T-helper 1 cell treated with Interleukin-12 subunit alpha and Interleukin-12 subunit beta and Interleukin-4 antibody, amounts not matched to agents 30 ng/mL and 1 ng/mL, for 36 hours (primary cell): Measurements from ENCODE around the gene NEB. TPM values are rescaled to one million over a fixed set of nuclear protein-coding genes. Genes with fewer than 3 reads are reported as not detected.
"Not testable (repeated sequence)": the region's sequence is repeated elsewhere in the genome, so short reads cannot be mapped to it uniquely, and the experiment has no call there.

Source experiments
- intact Hi-C: fragments of 100-400 bp; cut with micrococcal nuclease; formaldehyde crosslinking; loops from one replicate; pipeline ENCODE4 v1.15.1; 2024
- total RNA-seq: library from RNA; stranded (reverse); gene quantifications from 2 replicates; pipeline ENCODE4 v1.2.3, GENCODE V29; 2022

Gene NEB
- total RNA-seq, 1 donor from 2014 or later: 0.42 TPM

DNA sequence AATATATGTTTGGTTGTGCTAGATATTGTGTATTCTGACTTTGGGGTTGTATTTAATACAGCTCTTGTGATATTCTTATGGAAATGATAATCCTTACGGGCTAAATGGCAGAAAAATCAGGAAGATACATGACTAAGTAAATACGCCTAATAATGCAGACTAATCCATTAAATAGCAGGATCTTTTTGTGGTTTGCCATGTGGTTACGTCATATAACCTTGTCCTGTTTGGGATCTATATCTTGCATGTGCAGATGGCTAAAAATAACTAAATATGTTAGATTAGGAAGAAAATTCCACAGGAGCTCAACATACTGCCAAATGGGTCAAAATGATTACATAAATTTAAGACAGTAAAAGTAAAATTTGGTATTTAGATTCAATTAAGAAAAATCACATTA, 83.0 kb downstream of the NEB start:
- intact Hi-C loops: no loop called here

DNA sequence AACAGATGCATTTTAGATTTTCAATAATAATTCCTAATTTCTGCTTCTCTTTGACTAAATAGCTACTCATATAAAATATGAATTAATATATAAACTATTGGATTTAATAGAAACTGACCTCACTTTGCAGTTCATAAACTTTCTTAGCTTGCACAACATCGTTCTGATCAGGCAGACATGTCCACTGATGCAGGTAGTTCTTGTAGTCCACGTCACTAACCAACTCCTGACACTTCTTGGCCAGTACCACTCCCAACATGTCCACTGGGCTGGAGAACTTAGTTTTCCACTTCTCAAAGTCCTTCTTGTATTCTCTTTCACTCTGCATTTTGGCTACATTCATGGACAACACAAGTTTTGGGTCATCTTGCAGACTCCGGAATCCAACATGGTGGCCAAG, 83.8 kb downstream of the NEB start:
- intact Hi-C loops: no loop called here

DNA sequence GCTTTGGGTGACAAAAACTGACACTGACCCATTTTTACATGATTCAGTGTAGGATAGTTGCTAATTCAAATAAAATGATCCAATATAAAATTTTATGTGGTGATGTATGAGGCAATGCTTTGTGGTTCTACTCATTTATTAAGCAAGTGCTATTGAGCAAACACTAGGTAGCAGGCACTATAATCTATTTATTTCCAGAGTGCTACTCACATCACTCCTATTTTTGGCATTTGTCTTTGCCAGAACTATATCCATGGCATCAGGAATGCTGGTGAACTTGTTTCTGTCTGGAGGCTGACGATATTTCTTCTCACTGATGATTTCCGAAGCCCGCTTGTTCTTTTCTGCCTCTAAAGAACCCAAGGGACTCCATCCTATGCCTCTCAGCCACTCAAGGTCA, 84.3 kb downstream of the NEB start:
- intact Hi-C loops: no loop called here

DNA sequence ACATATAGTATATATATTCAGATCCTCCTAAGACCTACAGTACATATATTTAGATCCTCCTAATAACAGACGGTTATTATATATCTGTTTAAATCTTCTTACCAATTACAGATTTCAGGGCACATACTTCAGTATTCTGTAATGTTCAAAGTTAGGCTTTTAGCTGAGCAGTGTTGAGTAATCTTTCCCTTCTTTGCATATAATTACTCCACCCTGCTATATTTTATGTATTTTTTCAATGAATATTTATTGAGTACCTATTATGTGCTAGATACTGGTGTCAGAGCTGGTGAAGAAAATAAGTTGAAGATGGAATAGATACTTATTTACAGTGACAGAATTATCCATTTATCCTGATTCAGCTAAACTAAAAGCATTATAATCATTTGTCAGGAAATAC, 84.9 kb downstream of the NEB start:
- intact Hi-C loops: no loop called here

DNA sequence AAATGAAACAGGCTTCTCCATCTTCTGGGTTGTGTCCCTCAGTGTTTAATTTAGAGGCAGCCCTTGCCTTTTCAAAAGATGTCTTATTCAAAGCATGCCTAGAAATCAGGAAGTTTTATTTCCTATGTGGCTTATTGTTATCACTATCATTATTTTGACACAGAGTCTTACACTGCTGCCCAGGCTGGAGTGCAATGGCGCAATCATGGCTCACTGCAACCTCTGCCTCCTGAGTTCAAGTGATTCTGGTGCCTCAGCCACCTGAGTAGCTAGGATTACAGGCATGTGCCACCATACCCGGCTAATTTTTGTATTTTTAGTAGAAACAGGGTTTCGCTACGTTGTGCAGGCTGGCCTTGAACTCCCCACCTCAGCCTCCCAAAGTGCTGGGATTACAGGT, 87.8 kb downstream of the NEB start:
- intact Hi-C loops: not testable (repeated sequence)

DNA sequence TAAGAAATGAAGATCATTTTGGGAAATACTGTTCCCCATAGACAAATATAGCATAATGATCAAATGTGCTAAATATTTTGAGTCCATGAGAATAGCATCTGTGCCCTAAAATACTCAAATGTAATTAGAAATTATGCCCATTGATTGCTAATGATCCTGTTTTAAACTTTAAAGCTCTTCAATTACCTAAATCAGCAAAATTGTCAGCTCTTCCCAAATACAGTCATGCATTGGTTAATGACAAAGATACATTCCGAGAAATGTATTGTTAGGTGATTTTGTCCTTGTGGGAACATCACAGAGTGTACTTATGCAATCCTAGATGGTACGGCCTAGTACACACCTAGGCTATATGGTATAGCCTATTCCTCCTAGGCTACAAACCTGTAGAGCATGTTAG, 89.7 kb downstream of the NEB start:
- intact Hi-C loops: no loop called here

DNA sequence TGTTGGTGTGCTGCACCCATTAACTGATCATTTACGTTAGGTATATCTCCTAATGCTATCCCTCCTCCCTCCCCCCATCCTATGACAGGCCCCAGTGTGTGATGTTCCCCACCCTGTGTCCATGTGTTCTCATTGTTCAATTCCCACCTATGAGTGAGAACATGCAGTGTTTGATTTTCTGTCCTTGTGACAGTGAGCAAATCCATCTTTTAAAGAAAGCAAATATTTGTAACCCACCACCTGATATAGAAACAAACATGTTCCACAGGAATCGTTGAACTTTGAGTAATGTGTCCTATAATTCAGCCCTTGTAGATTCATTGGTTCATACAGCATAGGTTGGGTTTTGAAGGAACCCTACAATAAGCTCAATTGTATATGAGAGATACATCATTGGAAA, 92.4 kb downstream of the NEB start:
- intact Hi-C loops: not testable (repeated sequence)

DNA sequence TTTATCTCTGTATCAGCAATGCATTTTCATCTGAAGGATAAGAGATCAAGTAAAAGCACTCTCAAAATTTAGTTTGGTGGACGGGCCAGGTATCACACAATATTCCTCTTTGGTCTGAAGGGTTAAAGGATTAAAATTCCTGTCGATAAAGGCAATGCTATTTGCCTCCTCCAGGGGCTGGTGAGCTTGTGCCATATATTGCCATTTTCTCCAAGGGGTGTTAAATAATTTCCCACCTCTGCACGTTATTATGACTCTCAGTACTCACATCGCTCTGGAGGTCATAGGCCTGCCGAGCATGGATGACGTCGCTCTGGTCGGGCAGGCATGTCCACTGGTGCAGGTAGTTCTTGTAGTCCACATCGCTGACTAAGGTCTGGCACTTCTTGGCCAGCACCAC, 94.2 kb downstream of the NEB start:
- intact Hi-C loops: no loop called here

DNA sequence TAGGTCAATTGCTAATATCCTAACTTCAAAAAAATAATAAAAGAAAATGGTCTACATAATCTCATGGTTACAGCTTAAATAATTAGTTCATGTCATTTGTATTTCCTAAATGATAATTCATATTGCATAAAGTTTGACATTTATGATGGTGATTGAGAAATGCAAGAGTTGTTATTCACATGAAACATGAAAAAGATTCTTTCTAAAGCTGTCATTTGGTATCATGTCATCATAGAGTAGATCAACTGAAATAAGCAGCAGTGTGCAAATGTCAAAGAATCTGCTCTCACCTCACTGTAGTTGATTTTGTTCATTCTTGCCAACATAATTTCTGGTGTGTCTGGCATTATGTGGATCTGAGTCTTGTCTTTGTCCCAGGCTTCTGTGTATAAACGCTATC, 95.3 kb downstream of the NEB start:
- intact Hi-C loops: loop anchor here (5.0 to 10.0 kb wide), 4 partner anchors 352 to 1614 kb away; partner anchors contain the start of genes ARL6IP6, NMI and PRPF40A

DNA sequence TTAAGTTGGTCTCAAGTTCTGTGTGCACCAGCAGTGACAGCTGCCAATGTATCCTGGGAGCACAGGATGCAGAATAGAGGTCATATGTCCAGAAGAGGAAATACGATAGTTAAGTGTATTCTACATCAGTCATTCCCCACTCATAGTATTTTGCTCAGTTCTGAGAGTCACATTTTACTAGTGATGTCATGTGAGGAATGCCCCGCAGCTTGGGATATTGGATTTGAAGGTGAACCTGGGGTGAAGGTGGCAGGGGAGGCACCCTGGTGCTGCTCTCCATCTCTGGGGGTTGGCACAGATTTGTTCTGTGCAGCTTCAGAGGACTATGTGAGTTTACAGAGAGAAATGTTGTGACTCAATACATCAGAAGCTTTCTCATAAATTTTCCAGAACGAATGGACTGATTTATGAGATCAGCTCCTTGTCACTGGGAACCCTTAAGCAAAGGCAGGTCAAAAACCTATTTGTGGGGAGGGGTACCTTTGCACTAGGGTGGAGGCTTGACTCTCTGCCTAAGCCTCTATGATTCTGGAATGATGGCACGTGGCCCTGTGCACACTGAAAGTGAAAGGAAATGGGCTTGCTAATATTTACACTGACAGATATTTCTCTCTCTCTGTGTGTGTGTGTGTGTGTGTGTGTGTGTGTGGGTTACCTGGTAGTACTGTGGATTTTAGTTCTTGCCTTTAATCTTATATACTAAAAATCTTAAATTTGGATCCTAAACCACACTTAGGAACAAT, 95.9 kb downstream of the NEB start:
- intact Hi-C loops: loop anchor here (5.0 to 10.0 kb wide), 4 partner anchors 351 to 1614 kb away; partner anchors contain the start of genes ARL6IP6, NMI and PRPF40A

DNA sequence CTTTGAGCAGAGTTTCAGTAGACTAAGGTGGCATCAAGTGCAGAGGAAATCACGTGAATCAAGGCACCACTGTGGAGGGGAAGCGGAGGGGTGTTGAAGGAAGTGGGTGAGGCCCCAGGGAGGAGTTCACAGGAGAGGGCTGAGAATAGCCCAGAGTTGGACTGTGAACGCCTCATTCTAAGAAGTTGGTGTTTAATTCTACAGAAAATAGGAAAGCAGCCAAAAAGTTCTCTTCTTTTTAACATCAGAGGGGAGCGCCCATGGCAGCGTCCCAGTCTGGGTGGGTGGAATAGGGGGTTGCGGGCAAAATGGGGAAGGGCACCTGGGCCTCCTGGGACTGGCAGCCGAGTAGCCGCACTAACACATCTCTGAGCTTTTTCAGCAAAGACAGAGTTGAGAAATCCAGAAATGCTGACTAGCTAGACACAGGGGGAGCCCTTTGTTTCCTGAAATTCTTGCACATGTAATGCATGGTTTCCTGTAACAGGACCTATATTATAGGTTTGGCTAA, 97.0 kb downstream of the NEB start:
- intact Hi-C loops: loop anchor here (1.0 to 10.0 kb wide), 7 partner anchors 22 to 1613 kb away; partner anchors contain the start of genes ARL5A, ARL6IP6, NMI and PRPF40A

DNA sequence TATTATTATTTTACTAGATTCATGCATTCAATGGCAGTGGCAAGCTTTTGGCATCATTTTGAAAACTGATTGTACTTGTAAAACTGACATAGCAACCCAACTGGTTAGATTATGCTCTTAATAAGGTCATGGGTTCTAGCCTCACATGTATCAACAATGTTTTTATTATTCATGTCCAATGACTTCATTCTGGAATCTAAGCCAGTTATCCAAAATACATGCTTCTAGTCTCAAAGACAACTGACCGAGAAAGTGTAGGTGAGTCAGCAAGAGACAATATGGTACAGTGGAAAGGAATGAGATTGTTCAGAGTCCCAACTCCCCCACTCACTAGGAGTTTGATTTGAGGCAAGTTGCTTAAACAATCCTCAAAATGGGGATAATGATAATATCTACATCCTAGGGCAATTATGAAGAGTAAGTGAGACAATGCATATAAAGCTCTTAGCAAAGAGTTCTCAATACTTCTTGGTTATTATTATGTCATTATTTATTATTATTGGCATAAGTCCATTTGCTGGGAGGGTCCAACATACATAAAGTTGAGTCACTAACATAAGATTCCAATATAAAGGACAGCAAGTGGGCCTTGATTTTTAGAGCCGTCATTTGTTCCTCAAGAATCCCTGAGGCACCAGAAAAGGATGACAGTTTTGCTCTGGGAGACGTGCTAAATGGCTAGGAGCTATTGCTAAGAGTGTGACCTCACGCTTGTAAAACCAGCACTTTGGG, 99.4 kb downstream of the NEB start:
- intact Hi-C loops: loop anchor here (5.0 to 10.0 kb wide), 5 partner anchors 172 to 1610 kb away; partner anchors contain the start of genes ARL6IP6, NMI and PRPF40A

DNA sequence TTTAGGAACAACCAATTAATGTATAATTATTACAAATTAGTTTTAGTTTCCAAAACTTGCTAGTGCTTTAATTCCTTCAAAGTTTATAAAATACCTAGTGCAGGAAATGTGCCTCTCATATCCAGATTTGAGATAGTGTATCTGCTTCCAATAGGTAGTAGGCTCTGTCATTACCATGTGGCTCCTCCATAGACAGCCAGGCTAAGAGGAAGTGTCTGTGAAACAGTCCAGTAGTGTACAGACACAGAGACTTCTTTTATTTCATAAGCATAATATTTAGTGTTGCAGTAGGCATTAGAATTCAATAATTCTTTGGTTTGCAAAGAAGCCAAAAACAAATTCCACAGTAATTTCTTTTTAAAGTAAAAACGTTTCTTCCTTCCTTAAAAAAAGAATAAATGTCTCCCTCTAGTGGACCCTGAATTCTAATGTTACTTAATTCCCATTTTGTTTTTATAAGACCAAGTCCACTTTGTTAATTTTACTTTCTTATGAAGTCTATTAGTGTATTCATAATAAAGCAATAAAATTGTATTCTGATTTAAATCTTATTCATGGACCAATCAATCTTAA, 101.2 kb downstream of the NEB start:
- intact Hi-C loops: loop anchor here (5.0 to 10.0 kb wide), 2 partner anchors 174 to 1608 kb away; no protein-coding TSS in a partner anchor

DNA sequence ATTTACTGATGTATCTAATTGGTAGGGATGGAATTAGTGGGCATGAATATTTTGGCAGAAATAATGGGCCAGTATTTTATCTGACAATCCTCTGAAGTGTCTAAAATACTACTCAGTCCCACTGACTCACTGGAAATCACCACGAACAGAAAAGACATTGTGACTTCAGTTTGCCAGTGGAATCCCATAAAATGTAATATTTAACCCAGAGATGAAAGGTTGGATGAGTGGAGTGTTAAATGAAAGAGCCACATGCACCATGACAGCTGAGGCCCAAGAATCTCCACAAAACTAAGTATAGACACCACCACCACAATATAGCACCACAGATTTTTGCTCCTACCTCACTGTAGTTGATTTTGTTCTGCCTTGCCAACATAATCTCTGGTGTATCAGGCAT, 103.9 kb downstream of the NEB start:
- intact Hi-C loops: loop anchor here (5.0 to 10.0 kb wide), 2 partner anchors 177 to 1606 kb away; no protein-coding TSS in a partner anchor

DNA sequence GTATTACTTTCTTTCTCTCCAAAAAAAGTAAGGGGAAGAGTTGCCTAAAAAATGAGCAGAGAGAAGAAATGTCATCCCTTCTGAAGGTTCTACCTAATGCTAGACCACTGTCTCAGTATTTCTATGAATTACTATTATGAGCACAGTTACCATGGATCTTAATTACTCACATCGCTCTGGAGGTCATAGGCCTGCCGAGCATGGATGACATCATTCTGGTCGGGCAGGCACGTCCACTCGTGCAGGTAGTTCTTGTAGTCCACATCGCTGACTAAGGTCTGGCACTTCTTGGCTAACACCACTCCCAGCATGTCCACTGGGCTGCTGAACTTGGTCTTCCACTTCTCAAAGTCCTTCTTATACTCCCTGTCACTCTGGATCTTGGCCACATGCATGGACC, 106.9 kb downstream of the NEB start:
- intact Hi-C loops: no loop called here

DNA sequence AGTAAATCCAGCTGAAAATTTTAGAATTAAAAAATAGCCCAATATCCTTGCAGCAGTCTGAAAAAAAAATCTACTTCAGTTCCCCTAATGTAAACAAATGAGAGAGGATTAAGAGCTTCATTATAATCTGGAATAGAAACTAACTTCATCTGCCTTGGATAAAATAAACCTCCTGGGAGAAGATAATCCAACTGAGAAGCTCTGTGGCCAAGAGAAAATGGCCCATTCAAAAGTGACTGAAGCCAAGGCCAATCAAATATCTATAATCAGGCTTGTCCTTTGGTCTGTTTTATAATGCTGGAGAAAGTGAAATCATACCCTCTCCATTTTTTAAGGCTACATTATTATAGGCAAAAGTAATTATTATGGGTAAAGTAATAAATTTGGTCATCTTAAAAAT, 110.0 kb downstream of the NEB start:
- intact Hi-C loops: no loop called here

DNA sequence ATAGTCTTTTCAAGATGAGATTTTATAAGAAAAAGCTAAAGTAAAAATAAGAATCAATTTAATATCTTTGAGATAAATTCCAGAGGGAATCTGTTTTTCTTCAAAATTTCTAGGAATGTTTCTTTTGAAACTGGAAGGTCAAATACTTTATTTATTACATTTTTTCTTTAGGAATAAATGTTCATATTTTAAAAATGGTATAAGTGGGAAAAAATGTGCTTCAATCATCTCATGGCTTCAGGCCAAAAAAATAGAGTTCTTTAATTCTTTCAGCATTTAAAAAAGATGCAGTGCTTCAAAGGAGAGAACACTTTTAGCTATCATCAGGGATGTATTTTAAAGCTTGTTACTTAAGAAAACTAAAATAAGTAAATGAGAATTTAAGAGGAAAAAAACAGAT, 110.6 kb downstream of the NEB start:
- intact Hi-C loops: no loop called here

DNA sequence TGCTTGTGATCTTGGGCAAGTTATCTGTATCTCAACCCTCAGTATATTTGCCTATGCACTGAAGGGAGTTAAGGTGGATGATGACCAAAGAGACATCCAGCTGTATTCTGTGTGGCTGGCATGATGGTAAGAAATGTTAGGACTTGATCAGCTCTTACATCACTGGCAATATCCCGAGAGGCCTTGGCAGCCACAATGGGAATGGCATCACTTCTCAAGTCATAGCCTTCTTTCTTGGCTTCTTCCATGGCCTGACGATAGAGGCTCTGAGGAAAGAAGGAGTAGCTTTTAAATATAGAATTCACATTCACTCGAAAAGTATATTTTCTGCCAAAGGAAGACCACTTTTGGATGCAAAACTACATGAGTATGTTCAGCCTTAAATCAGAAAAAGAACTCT, 113.5 kb downstream of the NEB start:
- intact Hi-C loops: no loop called here

DNA sequence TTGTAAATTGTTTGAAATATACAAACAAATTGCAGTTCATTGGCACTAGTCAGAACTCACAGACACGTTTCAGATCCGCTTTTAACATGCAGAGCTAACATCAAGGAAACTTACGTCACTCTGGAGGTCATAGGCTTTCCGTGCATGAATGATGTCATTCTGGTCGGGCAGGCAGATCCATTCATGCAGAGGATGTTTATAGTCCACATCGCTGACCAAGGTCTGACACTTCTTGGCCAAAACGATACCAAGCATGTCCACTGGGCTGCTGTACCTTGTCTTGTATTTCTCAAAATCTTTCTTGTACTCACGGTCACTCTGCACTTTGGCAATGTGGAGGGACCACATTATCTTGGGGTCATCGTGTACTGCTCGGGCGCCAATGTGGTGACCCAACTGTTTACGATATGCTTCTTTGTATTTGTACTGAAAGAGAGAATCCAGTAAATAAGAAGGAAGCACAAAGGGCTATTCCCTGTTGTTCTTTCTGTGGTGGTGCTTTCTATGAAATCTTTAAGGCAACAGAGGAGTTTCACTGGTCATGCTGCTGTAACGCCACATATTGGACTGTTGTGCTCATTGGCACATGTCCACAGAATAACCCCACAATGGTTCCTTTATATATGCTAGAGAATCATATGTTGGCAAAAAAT, 114.8 kb downstream of the NEB start:
- intact Hi-C loops: loop anchor here (5.0 kb wide), 1 partner anchor 197 kb away; no protein-coding TSS in a partner anchor

DNA sequence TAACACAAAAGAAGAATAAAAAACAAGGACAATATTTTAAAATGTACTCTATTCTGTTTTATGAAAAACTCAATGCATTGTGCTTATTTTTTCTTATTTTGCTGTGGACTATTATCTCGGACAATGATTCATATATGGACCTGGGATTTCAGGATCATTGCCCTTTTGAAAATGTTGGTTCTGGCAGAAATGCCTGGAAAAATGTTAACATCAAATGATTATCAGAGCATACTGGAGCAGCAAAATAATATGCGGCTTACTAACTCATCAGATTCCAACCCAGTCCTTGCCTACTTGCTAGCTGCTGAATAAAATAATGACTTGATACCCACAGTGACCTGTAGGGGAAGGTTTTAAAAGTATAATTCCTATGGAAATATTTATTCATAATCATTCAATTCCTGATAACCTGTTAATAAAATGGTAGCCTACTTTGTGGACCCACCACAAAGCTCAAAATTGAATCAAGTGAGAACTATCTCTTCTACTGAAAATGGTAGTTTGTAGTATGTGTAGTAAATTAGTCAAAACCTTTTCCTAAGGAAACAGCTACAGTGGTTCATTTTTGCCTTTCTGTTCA, 117.4 kb downstream of the NEB start:
- intact Hi-C loops: loop anchor here (5.0 kb wide), 1 partner anchor 195 kb away; no protein-coding TSS in a partner anchor
